K562 (cell line): ENCODE data around the gene RPP25. TPM values are rescaled to one million over a fixed set of nuclear protein-coding genes. Genes with fewer than 3 reads are reported as not detected.

Source experiments
- AFF1 ChIP-seq, 2 experiments: fragments of 450-650 bp; IDR thresholded peaks; 2 replicates each; pipeline ENCODE4 v1.6.1; 2018; ENCODE audit warnings: mild to moderate bottlenecking in 2 of 2, low read depth in 1 of 2; ENCODE audit not compliant: partially characterized antibody in 2 of 2
- CBFA2T3 ChIP-seq: fragments of 450-650 bp; IDR thresholded peaks from 2 replicates; pipeline ENCODE4 v1.6.1; 2017
- CREM ChIP-seq: IDR thresholded peaks from 2 replicates; pipeline ENCODE4 v1.6.1; 2014; ENCODE audit warnings: antibody characterized with exemption, low read depth
- FOXA1 ChIP-seq: fragments of 450-650 bp; IDR thresholded peaks from 2 replicates; pipeline ENCODE4 v1.6.1; 2016; ENCODE audit warnings: mild to moderate bottlenecking, borderline replicate concordance
- FOXK2 ChIP-seq, 2 experiments: fragments of 450-650 bp; IDR thresholded peaks in 1 of 2; conservative IDR thresholded peaks in 1 of 2; 2 replicates each; pipeline ENCODE4 v1.6.1; 2016; ENCODE audit warnings: low read depth in 2 of 2, mild to moderate bottlenecking in 1 of 2
- KAT2B ChIP-seq: IDR thresholded peaks from one replicate; pipeline ENCODE4 v1.6.1; 2012; ENCODE audit warnings: low read depth, mild to moderate bottlenecking, control low read depth, inconsistent platforms, low read length, moderate library complexity
- KAT8 ChIP-seq: fragments of 450-650 bp; IDR thresholded peaks from 2 replicates; pipeline ENCODE4 v1.6.1; 2016; ENCODE audit warnings: low read depth, mild to moderate bottlenecking
- NFRKB ChIP-seq: fragments of 450-650 bp; IDR thresholded peaks from 2 replicates; pipeline ENCODE4 v1.6.1; 2016; ENCODE audit warnings: low read depth
- RBFOX2 ChIP-seq: fragments of 200-400 bp; formaldehyde crosslinking; IDR thresholded peaks from 2 replicates; pipeline ENCODE4 v1.6.1; 2017; ENCODE audit warnings: low read depth, mild to moderate bottlenecking, low read length, moderate library complexity
- RFX1 ChIP-seq: fragments of 450-650 bp; IDR thresholded peaks from 2 replicates; pipeline ENCODE4 v1.6.1; 2016; ENCODE audit warnings: mild to moderate bottlenecking, moderate library complexity
- STAG1 ChIP-seq: sonication (generic); formaldehyde crosslinking; IDR thresholded peaks from 2 replicates; pipeline ENCODE4 v1.5.0; 2020; ENCODE audit warnings: missing genetic modification reagents, borderline replicate concordance
- TCF7 ChIP-seq: sonication (generic); IDR thresholded peaks from 2 replicates; pipeline ENCODE4 v1.6.1; 2016; ENCODE audit warnings: antibody characterized with exemption, borderline replicate concordance
- THAP7 ChIP-seq: fragments of 250-450 bp; sonication (Bioruptor Pico); IDR thresholded peaks from 2 replicates; pipeline ENCODE4 v1.5.0; 2021
- TRIM28 ChIP-seq: fragments of 450-650 bp; IDR thresholded peaks from 2 replicates; pipeline ENCODE4 v1.6.1; 2017
- YY1 ChIP-seq, 3 experiments: IDR thresholded peaks; 2 replicates each; pipeline ENCODE4 v1.6.1; 2011; ENCODE audit warnings: low read length in 2 of 3, mild to moderate bottlenecking in 2 of 3, moderate library complexity in 2 of 3, borderline replicate concordance in 1 of 3, control low read depth in 1 of 3, low read depth in 1 of 3; ENCODE audit not compliant: insufficient read depth in 3 of 3, insufficient replicate concordance in 2 of 3, control insufficient read depth in 1 of 3, insufficient read length in 1 of 3; ENCODE audit errors: extremely low read depth in 1 of 3
- ZBTB2 ChIP-seq: fragments of 450-650 bp; IDR thresholded peaks from 2 replicates; pipeline ENCODE4 v1.6.1; 2016; ENCODE audit warnings: antibody characterized with exemption
- ZBTB26 ChIP-seq: fragments of 450-650 bp; formaldehyde crosslinking; IDR thresholded peaks from 2 replicates; pipeline ENCODE4 v1.4.0; 2022; ENCODE audit warnings: missing genetic modification characterization
- ZC3H11A ChIP-seq: IDR thresholded peaks from 2 replicates; pipeline ENCODE4 v1.6.1; 2012; ENCODE audit warnings: low read depth, low read length, improper control_type of control experiment
- ZNF165 ChIP-seq: fragments of 250-450 bp; sonication (Bioruptor Pico); IDR thresholded peaks from 2 replicates; pipeline ENCODE4 v1.4.0; 2020; ENCODE audit warnings: borderline replicate concordance
- ZNF695 ChIP-seq: fragments of 450-650 bp; formaldehyde crosslinking; IDR thresholded peaks from 2 replicates; pipeline ENCODE4 v1.4.0; 2020; ENCODE audit warnings: mild to moderate bottlenecking, moderate library complexity
- ZNF75A ChIP-seq: fragments of 450-650 bp; formaldehyde crosslinking; IDR thresholded peaks from 2 replicates; pipeline ENCODE4 v1.4.0; 2020; ENCODE audit warnings: mild to moderate bottlenecking
- polyA plus RNA-seq, 8 experiments: library from polyadenylated mRNA; depleted of rRNA in 4 of 8; stranded (reverse) in 5 of 8; unstranded in 3 of 8; fragments of >200 nt; fragmentation: Nextera tagmentation in 2 of 8; fragmentation: Illumina TruSeq in 1 of 8; extraction: Ambion mirVana in 2 of 8; extraction: Trizol in 1 of 8; gene quantifications; 2 replicates each; pipeline versions ENCODE4 v1.2.1 to v1.2.3, GENCODE V29; 2011 to 2014; ENCODE audit warnings: inconsistent platforms in 1 of 8, missing spikeins in 1 of 8
- total RNA-seq, 7 experiments: library from RNA; depleted of rRNA in 6 of 7; stranded (reverse); fragments of >200 nt in 6 of 7; fragmentation: Illumina TruSeq in 2 of 7; extraction: Trizol in 2 of 7; gene quantifications; 2 replicates each; pipeline versions ENCODE4 v1.2.1 to v1.2.3, GENCODE V29; 2011 to 2021; ENCODE audit warnings: low replicate concordance in 1 of 7

Gene RPP25
- total and polyA plus RNA-seq, 9 of the 15 experiments (the other 6 are each of a cell fraction or from before 2014, with no cell fraction given) = 1.1 to 12.3 (median 5.6) TPM

GRCh38 chr15:74950078-74950908, 6.3 kb downstream of the RPP25 start (continued):
- TF ChIP-seq RBFOX2 = no peak
- TF ChIP-seq ZNF75A = no peak
- TF ChIP-seq ZBTB2 = no peak
- no peak for TF ChIP-seq ZNF695 (CRISPR knock-in tag)
- TF ChIP-seq KAT8 = no peak
- 0 out of 2 replicates have a peak, but pooled peaks have one; percentile 41 for TF ChIP-seq CREM
- no peak for TF ChIP-seq TRIM28
- peak; percentile 44; the same call in 1 of the 2 replicates for TF ChIP-seq ZBTB26 (CRISPR knock-in tag)
- no peak for TF ChIP-seq ZNF165 (CRISPR knock-in tag)
- TF ChIP-seq CBFA2T3 = no peak
- no peak for TF ChIP-seq NFRKB
- no peak; a peak in 1 of 4 replicates for TF ChIP-seq FOXK2 (conservative IDR thresholded peaks at IDR 0.05 in 1 of 2, IDR thresholded peaks at IDR 0.05 in 1 of 2; ENCODE audit: low read depth in 2 of 2)
- TF ChIP-seq THAP7 = no peak
- TF ChIP-seq STAG1 = peak; percentile 52; the same call in 1 of the 2 replicates
- no peak for TF ChIP-seq ZC3H11A
- peak in 1 of 3 experiments; percentile 17 for TF ChIP-seq YY1 (IDR thresholded peaks at IDR 0.05; ENCODE audit: borderline replicate concordance in 1 of 3, control insufficient read depth in 1 of 3, extremely low read depth in 1 of 3, insufficient read depth in 3 of 3, insufficient read length in 1 of 3, insufficient replicate concordance in 2 of 3, low read depth in 1 of 3, low read length in 2 of 3)
- TF ChIP-seq AFF1 (IDR thresholded peaks at IDR 0.05; ENCODE audit: low read depth in 1 of 2, partially characterized antibody in 2 of 2) = no peak
- TF ChIP-seq FOXA1 = no peak
- TF ChIP-seq TCF7 = no peak
- TF ChIP-seq RFX1 = no peak
- no peak for TF ChIP-seq KAT2B
